H54 (cell line): ENCODE results near the gene RPS19.

Experiments used
- DNase-seq: peaks from one replicate; pipeline ENCODE4 v3.0.0; 2011; ENCODE audit warnings: low spot score, mixed read lengths; ENCODE audit not compliant: insufficient read length
- FAIRE-seq: peaks from 3 replicates; lab custom pipeline; 2011; peaks lifted over from hg19 to GRCh38; lab: Jason Lieb, UNC
- POLR2A ChIP-seq: IDR thresholded peaks from 2 replicates; pipeline ENCODE4 v1.6.1; 2011; ENCODE audit warnings: low read depth, mild to moderate bottlenecking, low read length

The RPS19 gene

DNA sequence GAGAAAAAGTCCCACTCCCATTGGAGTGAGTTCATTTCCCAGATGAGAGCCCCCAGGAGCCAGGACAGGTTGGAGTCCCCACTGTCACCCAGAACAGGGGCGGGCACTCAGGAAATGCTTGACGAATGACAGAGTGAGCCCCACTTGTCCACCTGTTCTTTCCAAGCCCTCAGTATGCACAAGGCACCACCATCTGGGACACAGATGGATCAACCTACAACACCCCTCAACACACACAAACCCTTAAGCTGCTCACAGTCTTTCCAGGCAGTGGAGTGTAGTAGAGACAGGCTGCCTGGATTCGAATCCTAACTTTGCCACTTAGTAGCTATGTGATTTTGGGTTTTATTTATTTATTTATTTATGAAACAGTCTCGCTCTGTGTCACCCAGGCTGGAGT is 30.9 kb downstream of the RPS19 start:
- DNase-seq (no peak), FAIRE-seq (no peak)
- no peak for TF ChIP-seq POLR2A

GRCh38 chr19:41892173-41892902 is 32.3 kb downstream of the RPS19 start:
- DNase-seq (no peak), FAIRE-seq (no peak)
- no peak for TF ChIP-seq POLR2A

DNA sequence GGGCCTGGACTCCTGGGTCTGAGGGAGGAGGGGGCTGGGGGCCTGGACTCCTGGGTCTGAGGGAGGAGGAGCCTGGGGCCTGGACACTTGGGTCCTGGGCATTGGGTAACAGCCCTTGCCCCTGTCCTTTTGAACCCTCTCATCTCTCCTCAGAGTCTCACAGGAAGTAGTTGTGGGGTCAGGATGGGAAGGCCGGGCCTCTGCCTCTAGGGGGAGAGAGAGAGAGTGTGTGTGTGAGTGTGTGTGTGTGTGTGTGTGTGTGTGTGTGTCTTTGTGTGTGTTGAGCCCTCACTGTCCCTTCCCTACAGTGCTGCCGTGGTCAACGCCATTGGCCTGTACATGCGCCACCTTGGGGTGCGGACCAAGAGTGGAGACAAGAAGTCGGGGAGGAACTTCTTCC is 33.8 kb downstream of the RPS19 start:
- TF ChIP-seq POLR2A, result no peak
- no peak for FAIRE-seq
- no peak for DNase-seq

GRCh38 chr19:41894350-41894749 is 34.3 kb downstream of the RPS19 start:
- FAIRE-seq (no peak), DNase-seq (no peak)
- no peak for TF ChIP-seq POLR2A

DNA sequence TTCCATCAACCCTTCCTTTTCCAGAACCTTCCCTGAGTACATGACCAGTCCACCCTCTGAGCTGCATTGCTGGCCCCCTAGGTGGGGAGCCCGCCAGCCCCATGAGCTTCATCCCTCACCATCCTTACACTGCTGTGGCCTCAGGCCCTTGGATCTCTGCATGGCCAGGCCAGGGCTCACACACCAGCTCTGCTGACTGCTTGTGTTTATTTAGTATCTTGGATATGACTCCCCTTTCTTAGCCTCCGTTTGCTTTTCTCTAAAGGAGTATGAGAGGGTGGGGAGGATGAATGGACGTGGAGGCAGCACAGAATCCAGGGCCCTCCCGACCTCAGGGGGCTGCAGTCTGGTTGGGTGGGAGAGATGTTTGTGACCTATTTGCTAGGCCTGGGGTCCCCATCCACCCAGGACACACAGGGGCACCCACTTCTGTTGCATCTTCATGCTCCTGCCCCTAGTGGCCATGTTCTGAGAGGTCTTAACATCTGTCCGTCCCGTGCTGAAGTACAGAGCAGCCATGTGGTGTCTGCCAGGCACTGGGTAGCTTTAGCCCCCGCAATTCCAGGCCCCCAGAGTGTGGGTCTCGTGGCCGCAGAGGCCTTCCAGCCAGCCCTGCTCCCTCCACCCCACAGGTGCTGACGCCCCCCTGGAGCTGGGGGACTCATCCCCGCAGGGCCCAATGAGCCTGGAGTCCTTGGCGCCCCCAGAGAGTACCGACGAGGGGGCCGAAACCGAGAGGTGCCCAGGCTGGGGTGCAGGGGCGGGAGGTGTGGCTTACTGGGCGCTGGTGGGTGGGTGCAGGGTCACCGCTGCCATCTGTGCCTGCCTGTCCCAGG is 35.9 kb downstream of the RPS19 start:
- no peak for TF ChIP-seq POLR2A
- FAIRE-seq, result no peak
- DNase-seq, result no peak

- DNase-seq (no peak), FAIRE-seq (no peak)
- TF ChIP-seq POLR2A, result no peak
These were observed 36.5 kb downstream of the RPS19 start for GRCh38 chr19:41896581-41896942.

DNA sequence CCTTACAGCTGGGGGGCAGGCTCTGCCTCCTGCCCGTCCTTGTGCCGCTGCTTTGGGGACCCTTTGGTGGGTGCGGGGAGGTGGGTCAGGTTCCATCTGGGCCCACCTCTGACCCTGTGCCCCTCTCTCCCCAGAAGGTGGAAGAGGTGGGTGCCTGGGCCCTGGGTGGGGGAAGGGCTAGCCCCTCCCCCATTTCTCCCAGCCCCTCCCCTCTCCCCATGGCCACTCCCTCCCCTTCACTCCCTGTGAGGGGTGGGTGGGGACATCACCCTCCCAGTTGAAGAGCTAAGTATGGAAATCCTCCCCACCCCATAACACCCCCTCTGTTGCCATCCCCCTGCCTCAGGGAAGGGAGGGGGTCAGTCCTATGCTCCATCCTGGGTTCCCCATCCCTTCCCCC is 37.1 kb downstream of the RPS19 start:
- FAIRE-seq, result no peak
- TF ChIP-seq POLR2A, result no peak
- DNase-seq, result no peak

- FAIRE-seq, result no peak
These were observed 37.8 kb downstream of the RPS19 start for GRCh38 chr19:41897820-41898219.

DNA sequence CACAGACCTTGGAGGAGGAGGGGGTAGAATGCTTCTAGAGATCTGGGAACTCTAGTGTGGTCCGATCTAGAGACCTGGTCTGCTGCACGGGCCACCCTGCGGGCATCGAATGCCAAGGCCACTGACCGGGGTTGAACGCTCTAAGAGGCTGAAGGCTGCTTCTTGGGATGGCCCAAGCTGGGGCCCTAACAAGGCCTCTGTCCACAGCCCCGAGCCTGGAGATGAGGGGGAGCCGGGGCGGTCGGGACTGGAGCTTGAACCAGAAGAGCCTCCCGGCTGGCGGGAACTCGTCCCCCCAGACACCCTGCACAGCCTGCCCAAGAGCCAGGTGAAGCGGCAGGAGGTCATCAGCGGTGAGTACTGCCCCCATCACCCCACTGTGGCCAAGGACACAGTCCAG is 38.2 kb downstream of the RPS19 start:
- FAIRE-seq, result no peak
- TF ChIP-seq POLR2A, result no peak

More at GRCh38 chr19:41897820-41898219, 37.8 kb downstream of the RPS19 start:
- no peak for TF ChIP-seq POLR2A
- no peak for DNase-seq

DNA sequence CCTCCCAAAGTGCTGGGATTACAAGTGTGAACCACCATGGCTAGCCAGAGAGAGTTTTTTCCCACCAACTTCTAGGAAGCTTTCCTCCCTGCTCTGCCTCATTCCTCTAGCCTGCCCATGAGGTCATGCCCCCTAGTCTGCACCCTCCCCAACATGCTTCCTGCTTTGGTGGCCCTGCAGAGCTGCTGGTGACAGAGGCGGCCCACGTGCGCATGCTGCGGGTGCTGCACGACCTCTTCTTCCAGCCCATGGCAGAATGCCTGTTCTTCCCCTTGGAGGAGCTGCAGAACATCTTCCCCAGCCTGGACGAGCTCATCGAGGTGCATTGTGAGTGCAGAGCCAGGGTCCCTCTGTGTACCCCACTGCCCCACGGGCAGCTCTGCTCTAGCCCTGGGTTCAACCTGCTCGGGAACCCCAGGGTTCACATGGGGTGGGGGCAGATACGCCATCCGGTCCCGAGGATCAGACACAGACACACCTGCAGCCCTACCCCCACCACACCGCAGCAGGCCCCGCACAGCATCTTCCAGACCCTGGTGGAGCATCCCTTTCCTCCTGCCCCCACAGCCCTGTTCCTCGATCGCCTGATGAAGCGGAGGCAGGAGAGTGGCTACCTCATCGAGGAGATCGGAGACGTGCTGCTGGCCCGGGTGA is 41.8 kb downstream of the RPS19 start:
- no peak for TF ChIP-seq POLR2A
- FAIRE-seq (no peak), DNase-seq (no peak)

More for the DNA sequence above, 38.2 kb downstream of the RPS19 start:
- DNase-seq, result no peak

GRCh38 chr19:41902594-41902993 is 42.5 kb downstream of the RPS19 start:
- TF ChIP-seq POLR2A, result no peak
- FAIRE-seq (no peak), DNase-seq (no peak)

GRCh38 chr19:41903193-41903953 is 43.3 kb downstream of the RPS19 start:
- DNase-seq (no peak), FAIRE-seq (no peak)
- no peak for TF ChIP-seq POLR2A

GRCh38 chr19:41904118-41904870 is 44.2 kb downstream of the RPS19 start:
- no peak for FAIRE-seq
- no peak for DNase-seq
- TF ChIP-seq POLR2A, result no peak
